ENCODE data around the gene PAQR4.

The PAQR4 gene

DNA sequence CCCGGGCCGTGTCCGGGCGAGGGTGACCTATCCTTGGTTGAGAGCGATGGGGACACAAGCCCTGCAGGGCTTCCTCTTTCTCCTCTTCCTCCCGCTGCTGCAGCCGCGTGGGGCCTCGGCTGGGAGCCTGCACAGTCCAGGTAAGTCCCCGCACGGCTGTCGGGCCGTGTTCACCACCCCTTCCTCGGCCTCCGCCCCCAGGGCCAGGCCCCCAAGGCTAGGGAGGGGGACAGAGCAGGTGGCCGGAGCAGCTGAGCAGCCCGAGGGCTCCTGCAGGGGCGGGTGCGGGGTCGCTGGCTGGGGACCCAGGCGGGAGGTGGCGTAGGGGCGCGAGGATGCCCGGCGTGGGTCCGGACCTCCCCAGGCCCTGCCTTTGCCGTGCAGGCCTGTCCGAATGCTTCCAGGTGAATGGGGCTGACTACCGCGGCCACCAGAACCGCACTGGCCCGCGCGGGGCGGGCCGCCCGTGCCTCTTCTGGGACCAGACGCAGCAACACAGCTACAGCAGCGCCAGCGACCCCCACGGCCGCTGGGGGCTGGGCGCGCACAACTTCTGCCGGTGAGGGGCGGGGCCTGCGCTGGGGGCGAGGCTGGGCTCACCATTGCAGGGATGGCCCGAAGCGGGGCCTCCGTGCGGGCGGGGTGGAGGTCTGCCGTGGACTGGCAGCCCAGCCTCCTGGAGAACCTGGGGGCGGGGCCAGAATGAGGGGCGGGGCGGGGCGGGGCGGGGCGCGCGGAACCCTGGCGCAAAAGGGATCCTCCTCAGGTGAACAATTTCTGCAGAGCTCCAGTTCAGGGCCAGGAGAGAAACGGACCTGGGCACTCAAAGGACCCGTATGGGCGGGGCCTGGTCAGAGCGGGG is 4.4 kb upstream of the PAQR4 start:
- no peak overlapping the region for H2BK120ac ChIP-seq (ENCODE audit: low read depth, low read length)
- H3K4me2 ChIP-seq (ENCODE audit: low read length) = peak overlapping the region; percentile 93
- H4K5ac ChIP-seq (ENCODE audit: low read length) = no peak overlapping the region
- no peak overlapping the region for H2AK5ac ChIP-seq (ENCODE audit: low read length)
- H2BK15ac ChIP-seq (replicated peaks; ENCODE audit: low read depth) = no peak overlapping the region
- WGBS (ENCODE audit: extremely low coverage, insufficient coverage, low lambda C conversion rate) = no CpG with 5 or more reads among the region's 68 CpGs
- H3K23ac ChIP-seq (ENCODE audit: low read length) = no peak overlapping the region
- peak overlapping the region; percentile 26 for H3K27ac ChIP-seq (ENCODE audit: low read depth, low read length)
- no peak overlapping the region for H3K18ac ChIP-seq (ENCODE audit: low read length)
- no peak overlapping the region for H2BK5ac ChIP-seq (ENCODE audit: low read length)
- peak overlapping the region; percentile 5 for H3K4ac ChIP-seq (ENCODE audit: low read depth, low read length)
- peak overlapping the region; percentile 35 for H3K4me3 ChIP-seq (ENCODE audit: low read length)
- no peaks in the 10 kb centered on the region for H3K4me1 ChIP-seq (ENCODE audit: control insufficient read depth, low read depth, low read length)
- no peaks in the 10 kb centered on the region for H3K27me3 ChIP-seq (ENCODE audit: insufficient read depth, low read length, poor library complexity)
- H3K9ac ChIP-seq (ENCODE audit: low read length) = peak overlapping the region; percentile 75
- peak overlapping the region; percentile 82 for H3K56ac ChIP-seq (ENCODE audit: low read length)
- H4K8ac ChIP-seq (ENCODE audit: low read depth, low read length) = no peak overlapping the region
- H3K79me1 ChIP-seq (ENCODE audit: low read length) = no peaks in the 10 kb centered on the region
- DNase-seq = peak; percentile 96
- no peaks in the 10 kb centered on the region for H3K36me3 ChIP-seq (ENCODE audit: control insufficient read depth, insufficient read depth, low read length)
- H3K79me2 ChIP-seq (ENCODE audit: control insufficient read depth, insufficient read depth, low read length) = no peaks in the 10 kb centered on the region

DNA sequence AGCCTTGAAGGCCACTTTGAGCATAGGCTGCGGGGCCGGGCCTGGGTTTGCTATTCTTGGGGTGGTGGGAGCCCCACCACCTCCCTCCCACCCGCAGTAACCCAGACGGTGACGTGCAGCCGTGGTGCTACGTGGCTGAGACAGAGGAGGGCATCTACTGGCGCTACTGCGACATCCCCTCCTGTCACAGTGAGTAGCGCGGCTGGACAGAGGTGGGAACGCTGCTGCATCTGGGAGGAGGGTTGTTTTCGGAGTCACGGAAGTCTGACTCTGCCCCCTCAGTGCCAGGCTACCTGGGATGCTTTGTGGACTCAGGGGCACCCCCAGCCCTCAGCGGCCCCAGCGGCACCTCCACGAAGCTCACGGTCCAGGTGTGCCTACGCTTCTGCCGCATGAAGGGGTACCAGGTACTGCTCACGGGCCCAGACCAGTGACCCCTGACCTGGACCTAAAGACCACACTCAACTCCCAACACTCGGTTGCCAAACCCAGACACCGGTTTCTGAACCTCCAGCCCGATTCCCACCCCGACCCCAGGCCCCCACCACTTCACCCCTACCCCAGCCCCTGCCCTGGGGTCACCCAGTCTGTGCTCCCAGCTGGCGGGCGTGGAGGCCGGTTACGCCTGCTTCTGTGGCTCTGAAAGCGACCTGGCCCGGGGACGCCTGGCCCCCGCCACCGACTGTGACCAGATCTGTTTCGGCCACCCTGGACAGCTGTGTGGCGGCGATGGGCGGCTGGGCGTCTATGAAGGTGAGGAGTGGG is 2.9 kb upstream of the PAQR4 start:
- peaks cover 4% of the 10 kb centered on the region for H3K79me1 ChIP-seq (ENCODE audit: low read length)
- H3K23ac ChIP-seq (ENCODE audit: low read length) = no peak overlapping the region
- no peak overlapping the region for H2BK5ac ChIP-seq (ENCODE audit: low read length)
- H3K27ac ChIP-seq (ENCODE audit: low read depth, low read length) = no peak overlapping the region
- DNase-seq = no peak
- H4K5ac ChIP-seq (ENCODE audit: low read length) = no peak overlapping the region
- no peak overlapping the region for H2BK15ac ChIP-seq (replicated peaks; ENCODE audit: low read depth)
- no peak overlapping the region for H3K4me3 ChIP-seq (ENCODE audit: low read length)
- H3K79me2 ChIP-seq (ENCODE audit: control insufficient read depth, insufficient read depth, low read length) = peaks cover 4% of the 10 kb centered on the region
- no peak overlapping the region for H3K18ac ChIP-seq (ENCODE audit: low read length)
- H3K4me1 ChIP-seq (ENCODE audit: control insufficient read depth, low read depth, low read length) = no peaks in the 10 kb centered on the region
- no peaks in the 10 kb centered on the region for H3K36me3 ChIP-seq (ENCODE audit: control insufficient read depth, insufficient read depth, low read length)
- H3K27me3 ChIP-seq (ENCODE audit: insufficient read depth, low read length, poor library complexity) = no peaks in the 10 kb centered on the region
- H2AK5ac ChIP-seq (ENCODE audit: low read length) = no peak overlapping the region
- H4K8ac ChIP-seq (ENCODE audit: low read depth, low read length) = no peak overlapping the region
- no peak overlapping the region for H3K4ac ChIP-seq (ENCODE audit: low read depth, low read length)
- no peak overlapping the region for H3K56ac ChIP-seq (ENCODE audit: low read length)
- WGBS (ENCODE audit: extremely low coverage, insufficient coverage, low lambda C conversion rate) = no CpG with 5 or more reads among the region's 39 CpGs
- no peak overlapping the region for H3K4me2 ChIP-seq (ENCODE audit: low read length)
- H3K9ac ChIP-seq (ENCODE audit: low read length) = no peak overlapping the region
- H2BK120ac ChIP-seq (ENCODE audit: low read depth, low read length) = no peak overlapping the region

DNA sequence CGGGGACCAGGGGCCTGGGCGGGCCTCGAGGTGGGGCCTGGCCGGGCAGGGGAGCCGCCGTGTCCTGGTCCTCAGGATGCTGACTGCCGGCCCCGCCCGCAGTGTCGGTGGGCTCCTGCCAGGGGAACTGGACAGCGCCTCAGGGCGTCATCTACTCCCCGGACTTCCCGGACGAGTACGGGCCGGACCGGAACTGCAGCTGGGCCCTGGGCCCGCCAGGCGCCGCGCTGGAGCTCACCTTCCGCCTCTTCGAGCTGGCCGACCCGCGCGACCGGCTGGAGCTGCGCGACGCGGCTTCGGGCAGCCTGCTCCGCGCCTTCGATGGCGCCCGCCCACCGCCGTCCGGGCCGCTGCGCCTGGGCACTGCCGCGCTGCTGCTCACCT is 2.3 kb upstream of the PAQR4 start:
- Histone ChIP-seq H3K27me3 (ENCODE audit: insufficient read depth, low read length, poor library complexity) (no peaks in the 10 kb centered on the region), H2BK120ac (ENCODE audit: low read depth, low read length) (no peak overlapping the region), H4K5ac (ENCODE audit: low read length) (no peak overlapping the region), H3K79me2 (ENCODE audit: control insufficient read depth, insufficient read depth, low read length) (peaks cover 4% of the 10 kb centered on the region), H3K9ac (ENCODE audit: low read length) (no peak overlapping the region), H3K4ac (ENCODE audit: low read depth, low read length) (no peak overlapping the region), H3K4me2 (ENCODE audit: low read length) (no peak overlapping the region), H2AK5ac (ENCODE audit: low read length) (no peak overlapping the region), H3K18ac (ENCODE audit: low read length) (no peak overlapping the region), H4K8ac (ENCODE audit: low read depth, low read length) (no peak overlapping the region), H3K79me1 (ENCODE audit: low read length) (peaks cover 4% of the 10 kb centered on the region), H3K27ac (ENCODE audit: low read depth, low read length) (no peak overlapping the region), H3K56ac (ENCODE audit: low read length) (no peak overlapping the region), H3K4me3 (ENCODE audit: low read length) (no peak overlapping the region), H2BK5ac (ENCODE audit: low read length) (no peak overlapping the region), H2BK15ac (replicated peaks; ENCODE audit: low read depth) (no peak overlapping the region), H3K23ac (ENCODE audit: low read length) (no peak overlapping the region), H3K4me1 (ENCODE audit: control insufficient read depth, low read depth, low read length) (no peaks in the 10 kb centered on the region), H3K36me3 (ENCODE audit: control insufficient read depth, insufficient read depth, low read length) (no peaks in the 10 kb centered on the region)
- DNase-seq = no peak
- no CpG with 5 or more reads among the region's 46 CpGs for WGBS (ENCODE audit: extremely low coverage, insufficient coverage, low lambda C conversion rate)

DNA sequence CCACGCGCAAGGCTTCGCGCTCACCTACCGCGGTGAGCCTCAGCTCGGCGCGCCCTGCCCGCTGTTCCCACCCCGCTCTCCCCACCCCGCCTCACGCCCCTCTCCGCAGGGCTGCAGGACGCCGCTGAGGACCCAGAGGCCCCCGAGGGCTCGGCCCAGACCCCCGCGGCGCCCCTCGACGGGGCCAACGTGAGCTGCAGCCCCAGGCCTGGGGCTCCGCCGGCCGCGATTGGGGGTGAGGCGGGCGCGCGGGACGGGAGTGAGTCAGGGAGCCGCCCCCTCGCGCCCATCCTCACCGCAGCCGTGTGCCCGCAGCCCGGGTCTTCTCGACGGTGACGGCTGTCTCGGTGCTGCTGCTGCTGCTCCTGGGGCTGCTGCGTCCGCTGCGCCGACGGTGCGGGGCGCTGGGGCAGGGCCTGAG is 1.9 kb upstream of the PAQR4 start:
- H3K4me2 ChIP-seq (ENCODE audit: low read length) = no peak overlapping the region

DNA sequence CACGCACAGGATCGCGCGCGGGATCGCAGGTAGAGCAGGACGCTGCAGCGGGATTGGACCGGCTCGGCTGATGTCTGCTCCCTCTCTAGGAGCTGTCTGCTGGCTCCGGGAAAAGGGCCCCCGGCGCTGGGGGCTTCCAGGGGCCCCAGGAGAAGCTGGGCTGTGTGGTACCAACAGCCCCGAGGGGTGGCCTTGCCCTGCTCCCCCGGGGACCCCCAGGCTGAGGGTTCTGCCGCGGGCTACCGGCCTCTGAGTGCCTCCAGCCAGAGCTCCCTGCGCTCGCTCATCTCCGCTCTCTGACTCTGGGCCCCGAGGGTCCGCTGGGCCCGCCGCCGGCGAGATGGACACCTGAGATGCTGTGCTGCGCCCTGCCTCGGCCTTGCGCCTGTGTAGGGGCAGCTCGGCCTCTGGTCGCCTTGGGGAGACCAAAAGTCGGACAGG is 1.4 kb upstream of the PAQR4 start:
- H3K4me3 ChIP-seq (ENCODE audit: low read length) = no peak overlapping the region
- peaks cover 2% of the 10 kb centered on the region for H3K36me3 ChIP-seq (ENCODE audit: control insufficient read depth, insufficient read depth, low read length)
- H4K8ac ChIP-seq (ENCODE audit: low read depth, low read length) = no peak overlapping the region
- H2BK5ac ChIP-seq (ENCODE audit: low read length) = no peak overlapping the region
- no peak overlapping the region for H3K23ac ChIP-seq (ENCODE audit: low read length)
- H3K4ac ChIP-seq (ENCODE audit: low read depth, low read length) = no peak overlapping the region
- no peaks in the 10 kb centered on the region for H3K4me1 ChIP-seq (ENCODE audit: control insufficient read depth, low read depth, low read length)
- no peak overlapping the region for H3K27ac ChIP-seq (ENCODE audit: low read depth, low read length)
- DNase-seq = no peak
- no peaks in the 10 kb centered on the region for H3K27me3 ChIP-seq (ENCODE audit: insufficient read depth, low read length, poor library complexity)
- H2BK120ac ChIP-seq (ENCODE audit: low read depth, low read length) = no peak overlapping the region
- no peak overlapping the region for H3K56ac ChIP-seq (ENCODE audit: low read length)
- no peak overlapping the region for H2AK5ac ChIP-seq (ENCODE audit: low read length)
- H3K79me1 ChIP-seq (ENCODE audit: low read length) = peaks cover 4% of the 10 kb centered on the region
- WGBS (ENCODE audit: extremely low coverage, insufficient coverage, low lambda C conversion rate) = no CpG with 5 or more reads among the region's 33 CpGs
- no peak overlapping the region for H3K9ac ChIP-seq (ENCODE audit: low read length)
- no peak overlapping the region for H2BK15ac ChIP-seq (replicated peaks; ENCODE audit: low read depth)
- peaks cover 4% of the 10 kb centered on the region for H3K79me2 ChIP-seq (ENCODE audit: control insufficient read depth, insufficient read depth, low read length)
- no peak overlapping the region for H3K4me2 ChIP-seq (ENCODE audit: low read length)
- no peak overlapping the region for H4K5ac ChIP-seq (ENCODE audit: low read length)
- H3K18ac ChIP-seq (ENCODE audit: low read length) = no peak overlapping the region

More for the DNA sequence above, 1.9 kb upstream of the PAQR4 start:
- H3K56ac ChIP-seq (ENCODE audit: low read length) = no peak overlapping the region
- H3K4me3 ChIP-seq (ENCODE audit: low read length) = no peak overlapping the region
- H4K8ac ChIP-seq (ENCODE audit: low read depth, low read length) = no peak overlapping the region
- WGBS (ENCODE audit: extremely low coverage, insufficient coverage, low lambda C conversion rate) = no CpG with 5 or more reads among the region's 51 CpGs
- H2BK120ac ChIP-seq (ENCODE audit: low read depth, low read length) = no peak overlapping the region
- H2BK5ac ChIP-seq (ENCODE audit: low read length) = no peak overlapping the region
- no peak overlapping the region for H3K9ac ChIP-seq (ENCODE audit: low read length)
- no peak overlapping the region for H3K18ac ChIP-seq (ENCODE audit: low read length)
- no peak overlapping the region for H2BK15ac ChIP-seq (replicated peaks; ENCODE audit: low read depth)
- H3K4me1 ChIP-seq (ENCODE audit: control insufficient read depth, low read depth, low read length) = no peaks in the 10 kb centered on the region
- H3K27ac ChIP-seq (ENCODE audit: low read depth, low read length) = no peak overlapping the region
- no peak for DNase-seq
- peaks cover 4% of the 10 kb centered on the region for H3K79me1 ChIP-seq (ENCODE audit: low read length)
- no peak overlapping the region for H2AK5ac ChIP-seq (ENCODE audit: low read length)
- peaks cover 4% of the 10 kb centered on the region for H3K79me2 ChIP-seq (ENCODE audit: control insufficient read depth, insufficient read depth, low read length)
- no peak overlapping the region for H3K4ac ChIP-seq (ENCODE audit: low read depth, low read length)
- H3K23ac ChIP-seq (ENCODE audit: low read length) = no peak overlapping the region
- H4K5ac ChIP-seq (ENCODE audit: low read length) = no peak overlapping the region
- H3K27me3 ChIP-seq (ENCODE audit: insufficient read depth, low read length, poor library complexity) = no peaks in the 10 kb centered on the region
- H3K36me3 ChIP-seq (ENCODE audit: control insufficient read depth, insufficient read depth, low read length) = peaks cover 2% of the 10 kb centered on the region

Data from mesendoderm (in vitro differentiated cells).